ENCODE measurements around the gene CDRT4.

The CDRT4 gene

GRCh38 chr17:15492791-15493692, 25.6 kb upstream of the CDRT4 start:
- DNase-seq: no peak

GRCh38 chr17:15492186-15492585, 24.8 kb upstream of the CDRT4 start:
- no peak for DNase-seq

DNA sequence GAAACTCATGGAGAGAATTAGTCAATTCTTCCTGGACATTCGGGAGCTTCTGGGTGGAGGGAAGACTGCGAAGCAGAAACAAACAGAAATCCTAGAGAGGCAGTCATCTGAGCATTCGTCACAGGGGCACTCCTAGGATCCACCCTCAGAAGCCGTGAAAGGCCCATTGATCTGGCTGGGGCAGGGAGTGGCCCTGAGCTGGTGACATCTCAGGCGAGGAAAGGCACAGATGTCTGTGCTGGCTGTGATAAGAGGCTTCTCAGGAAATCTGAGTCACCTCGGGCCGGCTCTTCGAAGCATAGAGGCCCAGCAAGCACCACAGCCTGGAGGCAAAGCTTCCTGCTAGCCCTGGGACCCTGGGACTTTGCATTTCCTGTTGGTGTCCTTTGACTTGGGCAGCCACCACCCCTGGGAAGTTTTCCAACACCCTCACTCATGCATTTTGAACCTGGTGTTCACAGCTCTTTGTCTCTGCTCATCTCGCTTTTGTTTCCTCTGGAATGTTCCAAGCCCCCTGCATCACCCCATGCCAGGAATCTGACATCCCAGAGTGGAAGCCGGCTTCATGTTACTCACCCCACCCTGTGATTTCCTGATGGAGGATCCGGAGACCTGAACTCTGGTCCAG, 23.3 kb upstream of the CDRT4 start:
- DNase-seq: no peak

DNA sequence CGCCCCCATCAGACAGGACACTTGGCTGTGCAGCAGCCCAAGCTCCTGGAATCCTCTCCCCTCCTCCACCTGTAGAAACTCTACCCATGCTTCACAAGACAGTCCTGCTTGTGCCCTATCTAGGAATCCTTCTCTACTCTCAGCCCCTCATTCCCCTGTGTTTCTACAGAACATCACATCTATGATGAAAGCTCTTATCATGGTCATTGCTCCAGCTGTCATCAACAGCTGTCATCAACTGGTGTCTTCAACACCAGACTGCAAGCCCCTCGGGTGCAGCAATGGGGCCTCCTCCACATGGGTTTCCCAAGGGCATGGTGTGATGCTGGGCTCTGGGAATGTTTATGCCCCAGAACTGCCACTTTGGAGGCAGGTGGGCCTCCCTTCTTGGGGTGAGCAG, 21.1 kb upstream of the CDRT4 start:
- no peak for DNase-seq

DNA sequence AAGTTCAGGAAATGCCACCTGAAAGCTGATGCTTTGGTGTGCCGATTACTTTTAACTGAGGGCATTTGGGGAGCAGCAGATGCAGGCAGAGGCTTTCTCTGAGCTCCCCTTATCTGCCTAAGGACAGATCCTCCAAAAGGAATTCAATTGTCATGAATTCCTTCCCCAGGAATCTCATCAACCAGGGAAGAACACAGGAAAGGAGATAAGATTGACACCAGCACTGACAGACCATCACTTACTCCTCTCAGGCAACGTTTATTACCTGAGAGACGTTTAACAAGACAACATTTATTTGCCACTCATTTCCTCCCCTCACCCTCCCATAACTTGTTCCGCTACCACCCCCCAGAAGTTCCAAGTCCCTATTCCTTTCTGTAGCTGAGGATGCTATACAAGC, 17.6 kb upstream of the CDRT4 start:
- DNase-seq: no peak

DNA sequence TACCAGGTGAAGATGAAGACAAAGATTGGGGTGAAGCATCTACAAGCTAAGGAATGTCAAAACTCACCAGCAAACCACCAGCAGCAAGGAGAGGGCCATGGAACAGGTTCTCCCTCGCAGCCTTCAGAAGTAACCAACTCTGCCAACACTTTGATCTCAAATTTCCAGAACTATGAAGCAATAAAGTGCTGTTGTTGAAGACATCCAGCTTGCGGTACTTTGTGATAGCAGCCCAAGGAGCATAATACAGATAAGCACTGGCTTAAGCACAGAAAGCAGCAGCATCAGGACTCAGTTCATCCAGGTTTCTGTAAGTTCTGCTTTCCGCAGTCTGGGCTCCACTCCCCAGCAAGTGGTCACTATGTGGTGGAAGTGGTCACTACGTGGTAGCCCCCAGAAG, 16.0 kb upstream of the CDRT4 start:
- no peak for DNase-seq

DNA sequence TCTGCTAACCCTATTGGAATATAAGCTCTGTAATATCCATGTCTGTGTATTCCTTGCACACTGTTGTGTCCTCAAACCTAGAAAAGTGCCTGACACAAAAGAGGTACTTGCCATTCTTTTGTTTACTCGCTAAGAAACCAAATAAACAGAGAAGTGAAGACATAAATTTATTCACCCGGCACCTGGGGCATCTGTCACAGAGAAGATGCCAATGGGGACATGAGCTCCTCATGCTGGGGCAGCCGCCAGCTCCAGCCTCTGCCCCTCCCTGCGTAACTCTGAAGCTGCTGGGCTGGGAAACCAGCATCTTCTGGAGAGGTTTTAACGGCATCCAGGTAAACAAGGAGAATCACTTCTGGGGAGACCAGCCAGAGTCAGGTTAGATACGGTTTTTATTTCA, 15.1 kb upstream of the CDRT4 start:
- no peak for DNase-seq

DNA sequence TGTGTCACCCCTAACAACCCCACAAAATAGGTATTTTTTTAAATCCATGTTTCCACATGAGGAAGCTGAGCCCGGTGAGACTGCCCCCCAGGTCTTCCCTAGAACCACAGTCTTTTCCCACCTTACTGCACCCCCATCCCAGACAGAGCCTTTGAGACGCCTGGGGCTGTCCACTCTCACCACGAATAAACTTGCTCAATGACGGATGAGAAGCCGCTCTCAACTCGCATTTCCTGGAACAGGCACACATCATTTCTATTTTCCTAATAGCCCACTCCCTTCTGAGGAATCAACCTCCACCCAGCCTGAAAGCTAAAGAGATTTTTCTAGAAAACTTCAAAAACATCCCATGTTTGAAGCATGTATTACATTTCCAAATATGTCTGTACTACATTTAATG, 14.1 kb upstream of the CDRT4 start:
- DNase-seq: no peak

DNA sequence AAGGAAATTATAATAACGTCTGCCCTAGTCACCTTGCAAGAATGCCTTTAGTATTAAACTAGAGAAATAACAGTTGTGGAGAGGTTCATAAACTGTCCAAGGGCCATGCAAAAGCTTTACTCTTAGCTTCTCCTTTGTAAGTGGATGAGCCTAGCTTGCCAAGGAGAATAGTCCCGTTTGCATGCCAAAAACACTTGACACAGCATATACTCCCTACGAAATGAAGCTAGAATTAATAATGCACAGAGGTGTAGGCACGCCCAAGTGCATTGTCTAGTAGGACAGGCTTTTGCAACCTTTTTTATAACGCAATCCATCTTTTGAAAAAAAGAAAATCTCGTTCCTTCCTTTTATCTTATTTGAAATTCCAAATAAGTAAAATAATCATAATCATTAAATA, 12.8 kb upstream of the CDRT4 start:
- DNase-seq: no peak

DNA sequence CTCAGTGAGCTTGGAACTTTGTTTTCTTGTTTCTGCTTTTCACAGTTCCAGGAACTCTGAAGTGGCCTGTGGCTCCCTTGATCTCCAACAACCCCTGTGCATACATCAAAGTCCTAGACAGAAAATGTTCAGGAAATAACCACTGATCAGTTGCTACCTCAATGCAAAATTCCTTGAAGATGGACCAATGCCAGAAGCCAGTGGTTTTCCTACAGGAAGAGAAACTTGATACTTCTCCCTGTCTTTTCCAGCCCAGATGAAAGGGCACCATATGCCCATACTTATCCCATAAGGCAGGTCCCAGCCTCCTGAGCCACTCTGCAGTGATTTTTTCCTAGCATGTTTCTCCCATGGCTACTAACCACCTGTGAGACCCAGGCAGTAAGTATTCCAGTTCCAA, 12.3 kb upstream of the CDRT4 start:
- DNase-seq: no peak

GRCh38 chr17:15478845-15479244, 11.4 kb upstream of the CDRT4 start:
- no peak for DNase-seq

GRCh38 chr17:15475631-15476354, 8.4 kb upstream of the CDRT4 start:
- no peak for DNase-seq

- DNase-seq: no peak
Measured at GRCh38 chr17:15472891-15473290, 5.5 kb upstream of the CDRT4 start.

DNA sequence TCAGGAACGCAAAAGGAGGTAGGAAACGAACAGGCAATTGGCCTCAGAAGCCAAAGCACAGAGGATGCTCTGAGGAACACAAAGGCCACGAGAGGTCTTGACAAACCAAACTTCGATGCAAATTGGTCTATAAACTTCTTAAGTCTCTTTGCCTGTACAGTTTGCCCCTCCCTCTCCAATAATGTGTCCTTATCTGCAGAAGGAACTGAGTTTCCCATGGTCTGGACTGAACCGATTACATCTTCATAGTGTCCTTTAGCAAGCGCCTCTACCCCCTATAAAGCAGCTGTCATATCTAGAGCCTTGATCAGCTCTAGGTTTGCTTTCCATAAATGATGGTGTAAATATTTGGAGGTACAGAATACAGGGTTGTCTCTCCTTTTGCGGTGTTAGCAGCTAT, 3.1 kb upstream of the CDRT4 start:
- no peak for DNase-seq

DNA sequence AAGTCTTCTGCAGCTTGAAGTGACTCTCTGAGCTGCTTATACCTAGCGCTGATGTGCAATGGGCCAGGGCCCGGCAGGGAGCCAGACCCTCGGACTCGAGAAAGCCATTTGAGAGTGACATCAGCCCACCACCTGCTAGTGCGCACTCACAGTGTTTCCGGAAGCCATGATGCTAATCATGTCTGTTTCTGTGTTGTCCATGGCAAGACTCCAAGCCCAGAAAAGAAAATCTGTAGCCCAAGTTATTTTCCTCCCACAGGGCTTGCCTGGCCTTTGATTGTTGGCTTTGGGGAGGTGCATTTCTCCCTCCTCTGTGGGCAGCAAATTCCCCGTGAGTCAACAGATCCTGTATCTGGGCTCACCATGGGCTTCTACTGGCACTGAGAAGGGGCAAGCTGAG, 1.8 kb upstream of the CDRT4 start:
- DNase-seq: peak; percentile 9

DNA sequence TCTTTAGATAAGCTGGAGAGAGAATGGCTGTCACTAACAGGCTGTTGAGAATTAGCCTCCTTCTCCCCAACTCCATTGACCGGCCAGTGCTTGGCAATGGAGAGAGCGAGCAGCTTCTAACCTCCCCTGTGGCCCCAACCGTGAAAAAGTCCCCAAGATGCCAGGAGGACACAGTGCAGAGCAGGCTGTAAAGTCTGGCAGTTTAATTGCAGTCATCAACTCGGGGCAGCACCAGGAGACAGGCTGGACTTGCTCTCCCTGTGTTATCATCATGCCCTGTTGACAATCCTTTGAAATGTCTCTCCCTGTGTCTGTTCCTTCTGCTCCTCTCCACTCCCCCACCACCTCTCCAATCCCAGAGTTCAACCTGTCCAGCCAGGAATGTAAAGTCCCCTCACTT, 705 bp upstream of the CDRT4 start:
- DNase-seq: no peak

DNA sequence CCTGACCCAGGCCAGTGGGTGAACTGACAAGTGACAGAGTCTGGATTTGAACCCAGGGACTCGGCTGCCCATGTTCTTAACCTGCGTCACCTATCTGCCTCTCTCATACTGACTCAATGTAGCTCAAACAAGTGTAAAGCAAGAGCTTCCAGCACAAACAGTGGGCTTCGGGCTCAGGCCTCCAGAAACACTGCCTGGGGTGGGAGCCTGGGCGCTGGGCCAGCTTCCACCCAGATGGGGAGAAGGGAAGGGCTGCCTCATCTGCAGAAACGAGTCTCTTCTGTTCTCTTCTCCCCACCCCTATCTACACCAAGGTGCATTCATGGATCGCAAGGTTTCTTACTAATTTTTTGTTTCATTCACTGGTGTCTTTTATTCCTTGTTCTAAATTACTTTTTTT, 1.3 kb downstream of the CDRT4 start:
- no peak for DNase-seq

GRCh38 chr17:15465045-15465701, 2.2 kb downstream of the CDRT4 start:
- no peak for DNase-seq

DNA sequence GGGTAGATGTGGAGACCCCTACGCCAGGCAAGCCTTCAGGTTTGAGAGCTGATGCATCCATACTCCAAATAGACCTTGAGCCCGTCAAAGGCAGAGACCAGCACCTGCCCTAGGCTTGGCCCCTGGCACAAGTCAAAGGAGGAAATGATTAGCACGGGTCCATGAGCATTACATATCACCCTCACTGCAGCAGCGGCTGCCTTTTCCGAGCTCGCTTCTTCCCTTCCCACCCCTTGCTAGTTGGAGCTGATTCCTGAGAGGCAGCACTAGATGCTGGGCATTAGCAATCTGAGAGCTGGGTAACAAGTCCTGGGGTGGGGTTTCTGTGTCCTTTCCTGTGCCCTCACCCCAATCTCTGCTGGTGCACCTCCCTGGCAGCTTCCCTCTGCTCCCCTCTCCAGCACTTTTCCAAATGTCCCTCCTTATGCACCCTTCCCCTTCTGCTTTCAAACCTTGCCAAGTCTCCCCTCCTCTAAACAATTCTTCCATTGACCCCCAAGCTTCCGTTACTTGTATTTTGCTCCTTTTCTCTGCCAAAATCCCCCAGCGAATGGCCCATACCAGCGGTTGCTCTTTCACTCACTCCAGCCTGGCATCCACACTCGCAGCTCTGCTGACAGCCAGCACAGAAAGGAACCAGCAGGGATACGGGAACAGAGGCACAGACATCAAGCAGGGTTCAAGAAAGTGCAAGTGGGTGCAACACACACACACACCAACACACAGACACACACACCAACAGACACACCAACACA, 3.0 kb downstream of the CDRT4 start:
- DNase-seq: no peak

DNA sequence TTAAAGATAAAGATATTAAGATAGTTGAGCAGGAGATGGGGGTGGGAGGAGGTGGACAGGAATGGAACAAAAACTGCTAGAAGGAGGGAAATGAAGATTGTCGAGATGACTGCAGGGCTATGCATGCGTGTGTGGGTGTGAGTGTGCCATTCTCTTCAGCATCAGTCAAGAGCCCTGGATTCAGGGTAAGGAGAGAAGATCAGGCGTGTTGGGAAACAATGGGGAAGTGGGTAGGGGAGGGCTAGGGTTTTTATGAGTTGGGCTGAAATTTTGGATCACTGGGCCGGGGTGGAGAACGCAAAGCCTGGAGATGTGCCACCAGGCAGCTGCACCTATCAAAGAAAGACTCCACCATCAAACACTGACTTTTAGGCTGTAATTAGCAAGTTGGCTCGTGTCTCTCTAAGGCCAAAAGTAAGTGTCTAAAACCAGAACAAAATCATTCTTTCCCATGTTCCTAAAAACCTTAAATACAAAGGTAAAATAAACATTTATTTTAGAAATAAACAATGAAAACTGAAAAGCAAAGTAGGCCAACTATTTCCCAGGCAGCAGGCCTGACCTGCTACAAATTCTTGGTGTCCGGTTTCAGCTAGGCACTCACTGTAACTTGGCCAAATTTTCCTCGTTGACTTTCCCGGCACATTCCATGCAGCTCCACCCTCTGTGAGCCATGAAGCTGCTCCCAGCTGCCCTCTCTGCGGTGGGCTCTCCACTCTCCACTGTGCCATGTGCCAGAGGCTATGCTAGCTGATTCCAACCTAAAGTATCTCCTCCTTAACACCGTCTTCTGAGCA, 4.2 kb downstream of the CDRT4 start:
- no peak for DNase-seq

DNA sequence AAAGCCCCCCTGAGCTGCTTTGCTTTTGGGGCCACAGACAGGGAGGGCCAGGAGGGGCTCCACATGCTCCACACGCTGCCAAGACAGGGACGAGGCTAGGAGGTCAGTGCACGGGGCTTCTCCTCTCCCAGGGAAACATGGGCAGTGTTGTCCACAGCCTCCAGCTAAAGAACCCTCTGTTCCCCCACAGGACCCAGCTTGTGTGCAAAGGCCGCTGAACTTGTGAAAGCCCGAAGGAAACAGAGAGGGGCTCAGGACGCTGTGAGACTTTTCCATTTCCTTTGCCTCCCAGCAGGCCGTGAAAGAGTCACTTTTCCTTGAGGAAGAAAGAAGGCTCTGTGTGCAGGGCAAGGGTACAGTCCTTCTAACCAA, 9.7 kb downstream of the CDRT4 start:
- no peak for DNase-seq
